ENCODE measurements around the gene SIGLEC6.

Gene SIGLEC6

DNA sequence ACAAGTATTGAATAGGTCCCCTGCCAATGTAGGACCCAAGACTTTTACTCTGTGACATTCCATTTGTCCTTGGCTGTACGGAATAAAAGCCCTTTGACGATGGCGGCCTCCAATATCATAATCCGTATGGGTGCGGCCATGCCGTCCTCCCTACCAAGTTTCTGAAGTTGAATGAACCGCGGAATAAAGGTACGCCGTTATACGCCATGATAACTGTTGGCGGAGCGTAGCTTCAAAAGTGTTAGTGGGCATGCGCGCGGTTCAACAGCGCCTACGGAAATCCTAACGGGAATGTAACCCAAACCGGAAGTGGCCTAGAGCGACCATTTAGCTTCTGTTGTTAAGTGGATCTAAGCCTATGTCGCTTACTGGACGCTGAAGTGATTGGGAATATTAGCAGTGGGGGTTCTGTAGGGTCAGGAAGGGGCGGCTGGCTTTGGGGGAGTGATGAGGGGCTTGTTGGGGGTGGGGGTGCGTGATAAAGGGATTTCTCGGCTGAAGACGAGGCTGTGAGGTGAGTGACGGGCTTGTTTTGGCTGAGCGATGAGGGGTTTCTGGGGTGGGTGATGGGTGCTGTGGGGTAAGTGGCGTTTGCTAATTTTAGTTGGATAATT is 39.6 kb upstream of the SIGLEC6 start, which contains the start of gene ZNF175:
ZNF175 (plus strand) TSS at position 322 of the 614 bp plus-strand sequence. CDS start 2,047 bp downstream, outside the sequence.
- peak within 1 kb of the TSS; percentile 77 for H3K4me3 ChIP-seq (ENCODE audit: low read depth, low read length)
- TF ChIP-seq CTCF (IDR thresholded peaks at IDR 0.05; ENCODE audit: borderline replicate concordance, insufficient read depth, low read depth, low read length) = no peak

GRCh38 chr19:51568456-51568855 is 37.0 kb upstream of the SIGLEC6 start:
- H3K4me3 ChIP-seq (ENCODE audit: low read depth, low read length) = no peak overlapping the region
- TF ChIP-seq CTCF (IDR thresholded peaks at IDR 0.05; ENCODE audit: borderline replicate concordance, insufficient read depth, low read depth, low read length) = no peak

- TF ChIP-seq CTCF (IDR thresholded peaks at IDR 0.05; ENCODE audit: borderline replicate concordance, insufficient read depth, low read depth, low read length) = no peak
- no peak overlapping the region for H3K4me3 ChIP-seq (ENCODE audit: low read depth, low read length)
These were observed 36.1 kb upstream of the SIGLEC6 start for GRCh38 chr19:51567583-51567982.

- no peak for TF ChIP-seq CTCF (IDR thresholded peaks at IDR 0.05; ENCODE audit: borderline replicate concordance, insufficient read depth, low read depth, low read length)
- H3K4me3 ChIP-seq (ENCODE audit: low read depth, low read length) = no peak overlapping the region
These were observed 35.1 kb upstream of the SIGLEC6 start for GRCh38 chr19:51566489-51567100.

DNA sequence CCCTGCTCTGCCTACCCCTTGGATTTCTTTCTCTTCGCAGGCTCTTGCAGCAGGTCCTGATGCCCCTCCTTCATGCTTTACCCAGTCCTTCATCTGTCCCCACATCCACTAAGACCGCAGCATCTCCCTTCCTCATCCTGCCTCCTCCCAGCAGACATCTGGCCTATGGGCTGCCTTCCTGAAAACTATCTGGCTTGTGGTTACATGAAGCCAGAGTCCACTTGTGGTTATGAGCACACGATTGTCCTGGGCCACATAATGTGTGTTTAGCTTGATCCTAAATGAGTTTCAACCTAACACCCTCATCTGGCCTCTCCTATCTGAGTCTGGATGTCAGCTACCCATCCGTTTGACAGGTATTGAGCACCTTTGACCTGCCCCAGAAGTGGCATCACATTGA is 34.1 kb upstream of the SIGLEC6 start:
- no peak for TF ChIP-seq CTCF (IDR thresholded peaks at IDR 0.05; ENCODE audit: borderline replicate concordance, insufficient read depth, low read depth, low read length)

GRCh38 chr19:51564791-51565190 is 33.3 kb upstream of the SIGLEC6 start:
- peak; percentile 72 for TF ChIP-seq CTCF (IDR thresholded peaks at IDR 0.05; ENCODE audit: borderline replicate concordance, insufficient read depth, low read depth, low read length)
- H3K4me3 ChIP-seq (ENCODE audit: low read depth, low read length) = no peak overlapping the region

More for the DNA sequence above, 34.1 kb upstream of the SIGLEC6 start:
- H3K4me3 ChIP-seq (ENCODE audit: low read depth, low read length) = no peak overlapping the region

GRCh38 chr19:51560339-51560738 is 28.9 kb upstream of the SIGLEC6 start:
- no peak overlapping the region for H3K4me3 ChIP-seq (ENCODE audit: low read depth, low read length)
- TF ChIP-seq CTCF (IDR thresholded peaks at IDR 0.05; ENCODE audit: borderline replicate concordance, insufficient read depth, low read depth, low read length) = no peak

All from GM12875 (cell line).